Activated naive CD4-positive, alpha-beta T cell treated with anti-CD3 and anti-CD28 coated beads for 36 hours (primary cell): Measurements from ENCODE around the gene SAA1. TPM values are rescaled to one million over a fixed set of nuclear protein-coding genes. Genes with fewer than 3 reads are reported as not detected.

ENCODE experiments used
- CTCF ChIA-PET: fragments of 350-600 bp; sonication (Branson Sonifier 250); formaldehyde crosslinking; loops from one replicate; lab custom pipeline; 2021; ENCODE audit warnings: antibody characterized with exemption; lab: Charles Lee
- DNase-seq: peaks from one replicate; pipeline ENCODE4 v3.0.0-alpha.2; 2020
- H3K27ac Mint-ChIP-seq: one replicate; pipeline ENCODE4 v1.8.0; 2021; ENCODE audit warnings: mild to moderate bottlenecking, mixed read lengths
- H3K27me3 Mint-ChIP-seq: one replicate; pipeline ENCODE4 v1.8.0; 2021; ENCODE audit warnings: low read depth, mixed read lengths
- H3K36me3 Mint-ChIP-seq: one replicate; pipeline ENCODE4 v1.8.0; 2021; ENCODE audit warnings: low read depth, mixed read lengths
- H3K4me1 Mint-ChIP-seq: one replicate; pipeline ENCODE4 v1.8.0; 2021; ENCODE audit warnings: low read depth, mixed read lengths
- H3K4me3 Mint-ChIP-seq: one replicate; pipeline ENCODE4 v1.8.0; 2021; ENCODE audit warnings: mild to moderate bottlenecking, moderate library complexity, mixed read lengths
- H3K9me3 Mint-ChIP-seq: one replicate; pipeline ENCODE4 v1.8.0; 2021; ENCODE audit warnings: mixed read lengths
- intact Hi-C: fragments of 100-400 bp; cut with micrococcal nuclease; formaldehyde crosslinking; loops from one replicate; pipeline ENCODE4 v1.15.1; 2023
- total RNA-seq, 2 experiments: library from RNA; stranded (reverse); gene quantifications; one replicate each; pipeline ENCODE4 v1.2.3, GENCODE V29; 2021

The SAA1 gene
- total RNA-seq, 2 experiments from 2014 or later: not detected

DNA sequence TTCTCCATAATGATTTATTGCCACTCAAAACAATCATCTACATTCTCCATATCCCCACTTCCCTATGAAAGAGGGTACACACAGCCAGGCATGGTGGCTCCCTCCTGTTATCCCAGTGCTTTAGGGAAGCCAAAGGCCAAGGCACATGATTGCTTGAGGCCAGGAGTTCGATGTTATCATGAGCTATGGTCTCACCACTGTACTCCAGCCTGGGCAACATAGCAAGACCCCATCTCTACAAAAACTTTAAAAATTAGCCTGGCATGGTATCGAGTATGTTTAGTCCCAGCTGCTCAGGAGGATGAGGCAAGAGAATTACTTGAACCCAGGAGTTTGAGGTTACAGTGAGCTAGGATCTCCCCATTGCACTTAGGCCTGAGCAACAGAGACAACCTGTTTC, 49.8 kb downstream of the SAA1 start:
- Mint-ChIP-seq H3K27ac (no peak overlapping the region), H3K4me3 (no peak overlapping the region), H3K36me3 (peaks cover 13% of the 10 kb centered on the region), H3K9me3 (no peaks in the 10 kb centered on the region), H3K27me3 (no peaks in the 10 kb centered on the region), H3K4me1 (peaks cover 36% of the 10 kb centered on the region)
- intact Hi-C loops: loop anchor here (5.0 kb wide), 1 partner anchor 1039 kb away; the partner anchor contains the start of gene NUCB2
- CTCF ChIA-PET: interaction anchor here (0.6 to 1.9 kb wide), 6 partner anchors 22 to 406 kb away, joined by 3 to 8 read pairs (median 3); partner anchors contain the start of gene SPTY2D1
- DNase-seq: no peak

DNA sequence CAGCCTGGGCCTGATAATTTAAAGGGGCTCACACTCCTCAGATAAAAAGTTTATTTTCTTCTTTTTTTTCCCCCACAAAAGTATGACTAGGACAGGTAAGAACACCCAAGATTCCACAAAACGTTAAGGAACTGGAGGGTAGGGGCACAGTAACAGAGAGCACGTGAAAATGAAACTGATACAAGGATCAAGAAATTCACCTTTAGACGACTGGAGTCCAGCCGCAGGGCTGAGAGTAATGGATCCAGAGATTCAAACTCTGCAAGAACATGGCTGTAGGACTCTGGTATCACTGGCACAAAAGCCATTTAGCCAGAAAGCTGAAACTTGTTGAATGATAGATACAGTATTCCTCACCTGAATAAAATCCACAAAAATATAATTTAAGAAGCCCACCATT, 51.5 kb downstream of the SAA1 start:
- CTCF ChIA-PET: interaction anchor here (0.6 kb wide), 1 partner anchor 240 kb away, joined by 3 read pairs; no protein-coding TSS in a partner anchor
- peaks cover 39% of the 10 kb centered on the region for H3K4me1 Mint-ChIP-seq
- no peaks in the 10 kb centered on the region for H3K27me3 Mint-ChIP-seq
- no peak for DNase-seq
- peaks cover 8% of the 10 kb centered on the region for H3K36me3 Mint-ChIP-seq
- H3K4me3 Mint-ChIP-seq: no peak overlapping the region
- intact Hi-C loops: loop anchor here (5.0 kb wide), 1 partner anchor 1040 kb away; the partner anchor contains the start of gene NUCB2
- H3K27ac Mint-ChIP-seq: no peak overlapping the region
- H3K9me3 Mint-ChIP-seq: no peaks in the 10 kb centered on the region

Other genes starting within 250 kb of the SAA1 start
- gene TPH1, start 220.0 kb upstream of the SAA1 start, total RNA-seq: under 1 TPM in 1 of 2 experiments, not detected in 1; 0.47 TPM
- gene SAAL1, start 160.2 kb upstream of the SAA1 start, total RNA-seq: 10 to 100 TPM; 36.4 to 37.0 TPM
- gene MRGPRX3, start 133.7 kb upstream of the SAA1 start, total RNA-seq: not detected
- not detected for gene MRGPRX4, start 93.4 kb upstream of the SAA1 start, total RNA-seq
- gene SAA4, start 29.5 kb upstream of the SAA1 start, total RNA-seq: not detected
- gene SAA2, start 17.6 kb upstream of the SAA1 start, total RNA-seq: not detected
- 10 to 100 TPM; 21.7 to 21.9 TPM for gene HPS5, start 55.9 kb downstream of the SAA1 start, total RNA-seq
- 10 to 100 TPM; 33.4 to 34.1 TPM for gene GTF2H1, start 56.3 kb downstream of the SAA1 start, total RNA-seq
- 1,000 to 10,000 TPM; 1,317 to 1,360 TPM for gene LDHA, start 128.3 kb downstream of the SAA1 start, total RNA-seq
- not detected for gene LDHC, start 146.1 kb downstream of the SAA1 start, total RNA-seq
- gene LDHAL6A, start 189.6 kb downstream of the SAA1 start, total RNA-seq: under 1 TPM; 0.12 to 0.19 TPM